ENCODE results near the gene CLCN1.

DNA sequence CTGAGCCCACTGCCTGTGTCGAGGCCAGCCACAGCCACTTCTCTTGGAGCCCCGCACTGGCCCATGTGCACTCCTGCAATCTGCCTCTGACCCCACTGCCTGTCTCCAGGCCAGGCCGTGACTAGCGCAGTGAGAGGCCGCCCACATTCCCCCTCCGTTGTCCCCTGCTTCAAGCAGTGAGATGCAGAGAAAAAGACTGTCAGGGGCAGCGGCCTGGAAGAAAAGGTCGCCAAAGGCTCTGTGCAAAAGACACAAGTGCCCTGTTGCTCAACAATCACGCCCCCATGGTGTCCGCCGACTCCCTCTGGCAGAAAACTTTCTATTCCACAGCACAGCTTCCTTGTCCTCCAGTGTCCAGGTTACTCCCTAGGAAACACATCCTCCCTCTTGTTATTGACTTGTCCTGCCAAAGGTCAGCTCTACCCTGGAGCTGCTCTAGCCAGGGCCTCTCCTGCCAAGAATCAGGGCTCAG is 36.7 kb downstream of the CLCN1 start:
- TF ChIP-seq, protein P1, sequence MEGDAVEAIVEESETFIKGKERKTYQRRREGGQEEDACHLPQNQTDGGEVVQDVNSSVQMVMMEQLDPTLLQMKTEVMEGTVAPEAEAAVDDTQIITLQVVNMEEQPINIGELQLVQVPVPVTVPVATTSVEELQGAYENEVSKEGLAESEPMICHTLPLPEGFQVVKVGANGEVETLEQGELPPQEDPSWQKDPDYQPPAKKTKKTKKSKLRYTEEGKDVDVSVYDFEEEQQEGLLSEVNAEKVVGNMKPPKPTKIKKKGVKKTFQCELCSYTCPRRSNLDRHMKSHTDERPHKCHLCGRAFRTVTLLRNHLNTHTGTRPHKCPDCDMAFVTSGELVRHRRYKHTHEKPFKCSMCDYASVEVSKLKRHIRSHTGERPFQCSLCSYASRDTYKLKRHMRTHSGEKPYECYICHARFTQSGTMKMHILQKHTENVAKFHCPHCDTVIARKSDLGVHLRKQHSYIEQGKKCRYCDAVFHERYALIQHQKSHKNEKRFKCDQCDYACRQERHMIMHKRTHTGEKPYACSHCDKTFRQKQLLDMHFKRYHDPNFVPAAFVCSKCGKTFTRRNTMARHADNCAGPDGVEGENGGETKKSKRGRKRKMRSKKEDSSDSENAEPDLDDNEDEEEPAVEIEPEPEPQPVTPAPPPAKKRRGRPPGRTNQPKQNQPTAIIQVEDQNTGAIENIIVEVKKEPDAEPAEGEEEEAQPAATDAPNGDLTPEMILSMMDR (IDR thresholded peaks at IDR 0.05): no peak
- TF ChIP-seq ZFX (IDR thresholded peaks at IDR 0.05; ENCODE audit: borderline replicate concordance): no peak

Data from 22Rv1 (cell line).